ENCODE results near the gene NUDT1.

The NUDT1 gene

DNA sequence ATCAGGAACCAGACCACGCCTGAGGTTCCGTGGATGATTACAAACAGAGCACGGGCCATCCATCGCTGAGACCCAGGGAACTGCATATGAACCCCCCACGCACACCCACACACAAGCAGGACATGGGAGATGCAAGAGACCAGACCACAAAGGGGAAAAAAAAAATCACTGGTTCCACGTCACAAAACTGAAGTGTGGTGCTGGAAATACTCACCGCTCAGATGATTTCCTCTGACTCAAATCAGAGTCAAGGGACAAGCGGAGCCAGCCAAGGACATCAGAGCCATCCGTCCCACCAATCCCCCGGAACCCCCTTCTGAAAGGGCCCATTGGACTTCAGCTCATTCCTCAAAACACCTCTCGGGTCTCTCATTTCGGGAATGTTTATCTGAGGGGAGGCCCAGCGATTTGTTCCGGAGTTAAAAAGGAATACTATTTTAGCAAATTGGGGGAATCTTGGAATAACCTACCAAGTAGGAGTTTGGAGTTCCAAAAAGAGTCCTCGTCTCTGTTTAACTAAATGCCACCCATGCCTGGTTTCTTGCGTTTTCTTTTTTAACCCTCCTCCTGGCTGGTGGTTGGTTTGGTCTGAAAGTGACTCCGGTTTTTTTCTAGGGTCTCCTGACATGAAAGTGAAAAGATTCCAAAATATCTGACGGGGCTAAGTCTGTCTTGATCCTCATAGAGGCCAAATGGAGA, 57.3 kb downstream of the NUDT1 start:
- FAIRE-seq: peak; percentile 87

DNA sequence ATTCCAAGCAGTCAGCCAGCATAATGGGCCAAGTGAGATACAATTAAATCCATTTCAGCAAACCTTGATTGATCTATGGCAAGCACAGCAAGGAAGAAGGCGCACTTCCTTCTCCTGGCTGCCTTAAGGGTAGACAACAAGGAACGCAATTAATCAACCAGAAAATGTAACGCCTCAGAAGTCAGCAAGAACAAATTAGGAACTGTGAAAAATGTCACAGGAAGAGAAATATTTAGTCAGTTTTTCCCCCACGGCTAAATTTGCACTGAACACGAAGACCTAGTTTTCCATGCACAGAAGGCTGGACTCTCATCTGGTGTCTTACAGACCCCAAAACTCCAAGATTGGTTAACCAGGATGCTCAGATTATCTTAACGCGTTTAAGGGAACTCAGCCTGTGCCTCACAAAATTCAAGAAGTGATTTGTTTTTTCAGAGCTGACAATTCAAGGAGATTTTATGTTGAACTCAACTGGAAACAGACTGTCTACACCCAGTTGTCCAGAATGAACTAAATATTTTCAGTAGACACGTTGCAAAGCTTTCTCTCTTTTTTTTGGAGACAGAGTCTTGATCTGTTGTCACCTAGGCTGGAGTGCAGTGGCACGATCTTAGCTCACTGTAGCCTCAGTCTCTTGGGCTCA, 58.0 kb downstream of the NUDT1 start:
- no peak for TF ChIP-seq POU2F2 (IDR thresholded peaks at IDR 0.05; ENCODE audit: low read depth, low read length)
- TF ChIP-seq PAX5 (IDR thresholded peaks at IDR 0.05; ENCODE audit: insufficient read depth, low read length, severe bottlenecking): no peak
- no peak for TF ChIP-seq POLR2A (IDR thresholded peaks at IDR 0.05; ENCODE audit: low read depth, low read length)
- TF ChIP-seq POLR2AphosphoS5 (IDR thresholded peaks at IDR 0.05; ENCODE audit: low read depth, low read length): no peak
- peak; percentile 88 for TF ChIP-seq SPI1 (IDR thresholded peaks at IDR 0.05; ENCODE audit: low read depth, low read length)
- TF ChIP-seq TAF1 (IDR thresholded peaks at IDR 0.05; ENCODE audit: low read depth, low read length): no peak
- DNase-seq (ENCODE audit: insufficient read length, low spot score) (no peak), FAIRE-seq (peak; percentile 69)

More for the DNA sequence above, 57.3 kb downstream of the NUDT1 start:
- DNase-seq (ENCODE audit: insufficient read length, low spot score): no peak
- TF ChIP-seq TAF1 (IDR thresholded peaks at IDR 0.05; ENCODE audit: low read depth, low read length): no peak
- peak; percentile 46; the same call in 1 of the 2 replicates for TF ChIP-seq POLR2A (IDR thresholded peaks at IDR 0.05; ENCODE audit: low read depth, low read length)
- TF ChIP-seq POLR2AphosphoS5 (IDR thresholded peaks at IDR 0.05; ENCODE audit: low read depth, low read length): no peak; the same call in none of the 2 replicates
- peak; percentile 56 for TF ChIP-seq PAX5 (IDR thresholded peaks at IDR 0.05; ENCODE audit: insufficient read depth, low read length, severe bottlenecking)
- peak; percentile 85; the same call in 1 of the 2 replicates for TF ChIP-seq POU2F2 (IDR thresholded peaks at IDR 0.05; ENCODE audit: low read depth, low read length)
- TF ChIP-seq SPI1 (IDR thresholded peaks at IDR 0.05; ENCODE audit: low read depth, low read length): 0 out of 2 replicates have a peak, but pooled peaks have one; percentile 22

All from GM12891 (cell line).